K562 (cell line): ENCODE data around the gene ASIC3. TPM values are rescaled to one million over a fixed set of nuclear protein-coding genes. Genes with fewer than 3 reads are reported as not detected.

Experiments
- ARID2 ChIP-seq: fragments of 450-650 bp; IDR thresholded peaks from 2 replicates; pipeline ENCODE4 v1.6.1; 2017; ENCODE audit warnings: antibody characterized with exemption, mild to moderate bottlenecking
- CHAMP1 ChIP-seq: fragments of 450-650 bp; IDR thresholded peaks from 2 replicates; pipeline ENCODE4 v1.6.1; 2016; ENCODE audit warnings: mild to moderate bottlenecking
- HLTF ChIP-seq: fragments of 450-650 bp; IDR thresholded peaks from 2 replicates; pipeline ENCODE4 v1.6.1; 2016
- KDM5B ChIP-seq: fragments of 200-600 bp; sonication (generic); IDR thresholded peaks from 2 replicates; pipeline ENCODE4 v1.6.1; 2012; ENCODE audit warnings: low read depth, mild to moderate bottlenecking, moderate library complexity, low read length, control low read depth, inconsistent platforms; ENCODE audit not compliant: insufficient replicate concordance
- MAX ChIP-seq: sonication (generic); formaldehyde crosslinking; IDR thresholded peaks from 2 replicates; pipeline ENCODE4 v1.9.0; 2022; ENCODE audit warnings: mild to moderate bottlenecking, missing genetic modification reagents
- OTX1 ChIP-seq: fragments of 450-650 bp; formaldehyde crosslinking; IDR thresholded peaks from 2 replicates; pipeline ENCODE4 v1.4.0; 2022; ENCODE audit warnings: mild to moderate bottlenecking
- PHB ChIP-seq: fragments of 250-450 bp; sonication (Bioruptor Pico); IDR thresholded peaks from 2 replicates; pipeline ENCODE4 v1.5.0; 2021
- polyA plus RNA-seq, 8 experiments: library from polyadenylated mRNA; depleted of rRNA in 4 of 8; stranded (reverse) in 5 of 8; unstranded in 3 of 8; fragments of >200 nt; fragmentation: Nextera tagmentation in 2 of 8; fragmentation: Illumina TruSeq in 1 of 8; extraction: Ambion mirVana in 2 of 8; extraction: Trizol in 1 of 8; gene quantifications; 2 replicates each; pipeline versions ENCODE4 v1.2.1 to v1.2.3, GENCODE V29; 2011 to 2014; ENCODE audit warnings: inconsistent platforms in 1 of 8, missing spikeins in 1 of 8
- total RNA-seq, 7 experiments: library from RNA; depleted of rRNA in 6 of 7; stranded (reverse); fragments of >200 nt in 6 of 7; fragmentation: Illumina TruSeq in 2 of 7; extraction: Trizol in 2 of 7; gene quantifications; 2 replicates each; pipeline versions ENCODE4 v1.2.1 to v1.2.3, GENCODE V29; 2011 to 2021; ENCODE audit warnings: low replicate concordance in 1 of 7

ASIC3 gene
- total and polyA plus RNA-seq, 9 of the 15 experiments (the other 6 are each of a cell fraction or from before 2014, with no cell fraction given) = 0.11 to 5.0 (median 0.87) TPM

GRCh38 chr7:151060113-151060415, 11.7 kb downstream of the ASIC3 start (continued):
- TF ChIP-seq CHAMP1 (no peak), PHB (CRISPR knock-in tag) (0 out of 2 replicates have a peak, but pooled peaks have one; percentile 18), OTX1 (no peak), HLTF (0 out of 2 replicates have a peak, but pooled peaks have one; percentile 10), MAX (0 out of 2 replicates have a peak, but pooled peaks have one; percentile 38), KDM5B (peak; percentile 15), ARID2 (0 out of 2 replicates have a peak, but pooled peaks have one; percentile 3)
